ENCODE data around the gene CUX1.

DNA sequence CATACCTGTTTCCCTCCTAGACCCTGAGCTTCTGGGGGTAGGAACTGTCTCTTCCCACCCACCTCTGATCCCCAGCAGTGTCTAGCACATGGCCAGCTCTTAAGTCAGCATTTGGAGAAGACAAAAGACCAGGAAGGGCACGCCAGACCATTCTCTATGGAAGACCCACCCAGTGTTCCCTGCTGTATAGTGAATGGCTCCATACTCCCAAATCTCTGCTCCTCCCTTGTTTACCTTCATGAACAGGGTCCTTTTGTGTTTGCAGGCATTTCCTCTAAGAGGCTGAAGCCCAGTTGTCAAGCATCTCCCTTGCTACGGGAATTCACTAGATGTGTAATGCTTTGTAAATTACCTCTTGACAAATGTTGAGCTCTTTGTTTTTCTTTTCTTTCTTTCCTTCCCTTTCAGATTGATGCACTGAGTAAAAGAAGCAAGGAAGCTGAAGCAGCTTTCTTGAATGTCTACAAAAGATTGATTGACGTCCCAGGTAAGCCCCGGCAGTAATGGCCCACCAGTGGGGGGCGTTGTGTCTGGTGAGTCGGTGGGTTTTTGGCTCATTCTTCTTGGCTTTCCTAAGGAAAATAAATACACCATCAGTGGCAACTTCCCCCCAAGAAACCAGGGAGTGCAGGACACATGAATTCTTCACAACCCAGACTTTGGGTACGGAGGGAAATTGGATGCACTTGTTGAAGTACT is 252.7 kb downstream of the CUX1 start:
- no peak for TF ChIP-seq YY1 (IDR thresholded peaks at IDR 0.05; ENCODE audit: insufficient read depth, insufficient read length)
- TF ChIP-seq SUZ12 (IDR thresholded peaks at IDR 0.05; ENCODE audit: extremely low read depth, insufficient read depth, insufficient read length) = no peak
- no peak for TF ChIP-seq ZNF274 (IDR thresholded peaks at IDR 0.05; ENCODE audit: low read depth, low read length)

Data from NT2/D1 (cell line).